ENCODE data around the gene TNS3.

TNS3 gene

DNA sequence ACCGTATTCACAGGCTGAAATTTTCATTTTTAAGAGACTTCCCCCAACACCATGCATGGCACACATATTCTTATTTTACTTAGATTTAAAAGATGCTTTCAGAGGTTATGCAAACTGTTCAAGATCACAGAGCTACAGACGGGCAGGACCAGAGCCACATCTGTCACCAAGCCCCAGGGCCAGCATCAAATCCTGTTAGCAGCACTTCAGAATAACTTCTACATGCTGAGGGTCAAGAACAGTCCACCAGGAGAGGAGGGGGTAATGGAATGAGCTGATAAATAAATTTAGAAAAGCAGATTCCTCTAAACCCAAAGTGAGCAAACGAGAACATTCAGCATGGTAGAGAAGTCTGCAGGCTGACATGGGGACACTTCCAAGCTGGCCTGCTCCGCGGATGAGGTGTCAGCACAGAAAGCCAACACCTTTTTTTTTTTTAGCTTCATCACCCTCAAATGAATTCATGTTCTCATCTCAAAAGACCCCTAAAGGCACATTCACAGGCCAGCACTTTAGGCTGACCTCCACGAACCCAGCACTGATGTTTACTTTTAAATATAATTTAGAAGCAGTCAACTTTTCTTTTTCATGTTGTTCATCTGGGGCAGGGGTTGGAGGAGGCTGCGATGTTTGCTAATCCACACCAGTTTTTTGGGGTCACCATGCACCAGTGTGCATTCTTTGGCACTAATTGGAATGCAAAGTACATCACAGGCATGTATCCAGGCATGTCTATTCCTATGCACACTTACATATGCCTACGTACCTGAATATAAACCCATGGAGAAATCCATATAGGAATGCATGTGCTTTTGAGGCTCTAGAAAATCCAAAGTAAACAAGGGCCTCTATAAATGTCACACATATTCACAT is 249.0 kb downstream of the TNS3 start:
- Histone ChIP-seq H3K36me3 (ENCODE audit: insufficient read depth, low read length) (no peaks in the 10 kb centered on the region), H3K27me3 (ENCODE audit: insufficient read depth, low read length) (no peaks in the 10 kb centered on the region), H3K4me1 (ENCODE audit: insufficient read depth, low read length) (peaks cover 38% of the 10 kb centered on the region), H2AFZ (ENCODE audit: low read depth, low read length) (no peak overlapping the region), H3K9me3 (ENCODE audit: low read length) (no peaks in the 10 kb centered on the region), H3K4me3 (ENCODE audit: low read length) (no peak overlapping the region)

DNA sequence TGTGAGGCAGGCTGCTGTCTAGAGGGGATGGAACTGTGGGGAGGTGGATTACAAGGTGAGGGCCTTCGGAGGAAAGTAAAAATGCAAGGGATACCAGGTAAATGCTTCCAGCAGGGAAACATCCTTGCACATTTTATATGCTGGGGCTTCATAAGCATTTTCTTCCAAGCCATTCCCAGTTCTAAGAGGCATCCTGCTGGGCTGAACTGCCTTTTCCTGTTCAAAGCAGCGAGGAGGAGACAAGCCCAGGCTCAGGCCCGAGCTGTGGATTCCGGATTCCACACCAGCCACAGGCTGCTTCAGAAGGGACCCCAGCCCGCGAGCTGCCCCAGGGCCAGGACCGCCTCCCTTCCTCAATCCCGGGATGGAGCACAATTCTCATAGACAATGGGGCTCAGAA is 249.7 kb downstream of the TNS3 start:
- no peak overlapping the region for H2AFZ ChIP-seq (ENCODE audit: low read depth, low read length)
- H3K4me3 ChIP-seq (ENCODE audit: low read length): no peak overlapping the region
- H3K4me1 ChIP-seq (ENCODE audit: insufficient read depth, low read length): peaks cover 45% of the 10 kb centered on the region
- no peaks in the 10 kb centered on the region for H3K9me3 ChIP-seq (ENCODE audit: low read length)
- no peaks in the 10 kb centered on the region for H3K27me3 ChIP-seq (ENCODE audit: insufficient read depth, low read length)
- no peaks in the 10 kb centered on the region for H3K36me3 ChIP-seq (ENCODE audit: insufficient read depth, low read length)

DNA sequence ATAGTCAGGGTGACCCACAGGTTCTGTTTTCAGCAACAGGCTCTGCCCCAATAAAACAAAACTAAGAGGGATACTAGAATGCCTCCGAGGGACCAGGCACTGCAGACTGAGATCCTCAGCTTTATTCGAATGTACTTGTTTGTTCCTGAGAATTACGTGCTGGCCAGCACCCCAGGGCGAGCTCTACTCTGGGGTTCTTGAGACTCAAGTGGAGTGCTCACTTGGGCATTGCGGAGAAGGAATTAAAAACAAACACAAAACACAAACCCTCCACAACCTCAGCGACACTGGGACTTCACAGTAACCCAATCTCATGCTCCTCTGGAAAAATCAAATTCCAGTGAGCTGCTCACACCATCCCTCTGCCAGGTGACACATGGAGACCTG is 250.7 kb downstream of the TNS3 start:
- Histone ChIP-seq H3K36me3 (ENCODE audit: insufficient read depth, low read length) (no peaks in the 10 kb centered on the region), H2AFZ (ENCODE audit: low read depth, low read length) (no peak overlapping the region), H3K27me3 (ENCODE audit: insufficient read depth, low read length) (no peaks in the 10 kb centered on the region), H3K9me3 (ENCODE audit: low read length) (no peaks in the 10 kb centered on the region), H3K4me3 (ENCODE audit: low read length) (no peak overlapping the region), H3K4me1 (ENCODE audit: insufficient read depth, low read length) (peaks cover 56% of the 10 kb centered on the region)

DNA sequence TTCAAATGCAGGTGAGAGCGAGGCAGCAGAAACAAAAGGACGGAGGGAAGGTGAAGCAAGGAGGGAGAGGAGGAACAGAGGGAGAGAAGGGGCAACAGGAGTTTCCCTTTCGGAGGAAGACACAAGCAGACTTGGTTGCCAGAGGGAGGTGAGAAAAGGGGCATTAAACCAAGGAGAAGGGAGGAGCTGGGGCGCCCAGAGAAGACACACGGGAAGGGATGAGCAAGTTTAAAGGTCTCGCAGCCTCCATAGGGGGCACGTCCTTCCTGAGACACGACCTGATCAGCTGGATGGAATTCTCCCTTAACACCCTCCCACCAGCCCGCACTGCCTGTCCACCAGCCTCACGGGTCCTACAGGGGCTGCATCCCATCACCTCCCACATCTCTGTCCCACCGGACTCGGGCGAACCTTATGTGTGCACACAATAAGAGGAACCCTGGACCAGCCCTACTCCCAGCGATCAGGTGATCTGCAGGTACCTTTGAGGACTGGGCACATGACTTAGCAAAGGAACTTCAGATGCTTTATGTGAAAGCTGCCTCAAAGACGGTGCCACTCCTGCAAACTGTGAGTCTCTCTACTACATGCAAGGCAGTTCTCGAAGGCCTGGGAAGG is 251.2 kb downstream of the TNS3 start:
- Histone ChIP-seq H3K27me3 (ENCODE audit: insufficient read depth, low read length) (no peaks in the 10 kb centered on the region), H3K4me3 (ENCODE audit: low read length) (no peak overlapping the region), H3K9me3 (ENCODE audit: low read length) (no peaks in the 10 kb centered on the region), H3K4me1 (ENCODE audit: insufficient read depth, low read length) (peaks cover 58% of the 10 kb centered on the region), H2AFZ (ENCODE audit: low read depth, low read length) (no peak overlapping the region), H3K36me3 (ENCODE audit: insufficient read depth, low read length) (no peaks in the 10 kb centered on the region)

DNA sequence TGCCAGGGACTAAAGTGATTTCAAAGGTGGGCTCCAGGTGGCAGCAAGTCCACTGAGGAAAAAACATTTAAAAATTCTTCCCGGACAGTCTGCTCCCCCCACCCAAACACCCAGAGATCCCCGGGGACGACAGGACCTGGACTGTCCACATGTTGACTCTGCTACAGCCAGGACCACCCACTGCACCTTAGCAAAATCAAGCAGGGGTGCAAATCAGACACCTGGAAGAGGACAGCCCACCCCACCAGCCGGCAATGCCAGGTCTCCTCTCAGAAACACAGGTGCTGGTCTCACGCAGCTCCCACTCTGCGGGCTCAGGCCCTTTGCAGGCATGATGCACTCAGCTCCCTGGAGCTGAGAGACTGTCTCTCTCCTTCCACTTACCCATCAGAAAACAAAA is 251.9 kb downstream of the TNS3 start:
- no peak overlapping the region for H3K4me3 ChIP-seq (ENCODE audit: low read length)
- no peaks in the 10 kb centered on the region for H3K9me3 ChIP-seq (ENCODE audit: low read length)
- H3K27me3 ChIP-seq (ENCODE audit: insufficient read depth, low read length): no peaks in the 10 kb centered on the region
- no peaks in the 10 kb centered on the region for H3K36me3 ChIP-seq (ENCODE audit: insufficient read depth, low read length)
- H3K4me1 ChIP-seq (ENCODE audit: insufficient read depth, low read length): peaks cover 58% of the 10 kb centered on the region
- no peak overlapping the region for H2AFZ ChIP-seq (ENCODE audit: low read depth, low read length)

DNA sequence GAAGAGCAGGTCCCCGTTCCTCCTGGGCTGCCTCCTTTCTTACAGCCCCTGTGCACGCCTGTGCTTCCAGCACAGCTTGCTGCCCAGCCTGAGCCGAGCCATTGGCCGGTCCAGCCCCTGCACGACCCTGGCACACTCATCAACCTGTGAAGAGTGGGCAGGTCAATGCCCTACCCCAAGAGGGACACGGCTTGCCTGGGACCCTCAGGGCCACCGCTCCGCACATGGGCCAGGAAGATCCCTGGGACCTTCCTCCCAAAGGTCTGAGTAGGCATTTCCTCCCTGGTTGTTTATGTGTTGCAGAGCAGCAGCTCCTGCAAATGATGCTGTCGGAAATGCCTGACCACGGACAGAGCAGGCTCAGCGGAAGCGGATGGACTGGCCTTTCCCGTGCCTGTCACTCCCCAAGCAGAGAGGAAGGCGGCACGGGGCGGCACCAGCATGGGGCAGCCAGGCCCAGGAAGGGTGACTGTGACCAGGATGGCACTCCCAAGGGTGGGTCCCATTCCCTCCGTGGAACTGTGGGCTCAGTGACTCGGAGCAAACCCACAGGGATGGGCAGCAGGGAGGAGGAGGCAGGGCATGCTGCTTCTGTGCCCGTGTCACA is 252.5 kb downstream of the TNS3 start:
- no peak overlapping the region for H3K4me3 ChIP-seq (ENCODE audit: low read length)
- peaks cover 58% of the 10 kb centered on the region for H3K4me1 ChIP-seq (ENCODE audit: insufficient read depth, low read length)
- H3K36me3 ChIP-seq (ENCODE audit: insufficient read depth, low read length): no peaks in the 10 kb centered on the region
- H2AFZ ChIP-seq (ENCODE audit: low read depth, low read length): no peak overlapping the region
- no peaks in the 10 kb centered on the region for H3K27me3 ChIP-seq (ENCODE audit: insufficient read depth, low read length)
- H3K9me3 ChIP-seq (ENCODE audit: low read length): no peaks in the 10 kb centered on the region

DNA sequence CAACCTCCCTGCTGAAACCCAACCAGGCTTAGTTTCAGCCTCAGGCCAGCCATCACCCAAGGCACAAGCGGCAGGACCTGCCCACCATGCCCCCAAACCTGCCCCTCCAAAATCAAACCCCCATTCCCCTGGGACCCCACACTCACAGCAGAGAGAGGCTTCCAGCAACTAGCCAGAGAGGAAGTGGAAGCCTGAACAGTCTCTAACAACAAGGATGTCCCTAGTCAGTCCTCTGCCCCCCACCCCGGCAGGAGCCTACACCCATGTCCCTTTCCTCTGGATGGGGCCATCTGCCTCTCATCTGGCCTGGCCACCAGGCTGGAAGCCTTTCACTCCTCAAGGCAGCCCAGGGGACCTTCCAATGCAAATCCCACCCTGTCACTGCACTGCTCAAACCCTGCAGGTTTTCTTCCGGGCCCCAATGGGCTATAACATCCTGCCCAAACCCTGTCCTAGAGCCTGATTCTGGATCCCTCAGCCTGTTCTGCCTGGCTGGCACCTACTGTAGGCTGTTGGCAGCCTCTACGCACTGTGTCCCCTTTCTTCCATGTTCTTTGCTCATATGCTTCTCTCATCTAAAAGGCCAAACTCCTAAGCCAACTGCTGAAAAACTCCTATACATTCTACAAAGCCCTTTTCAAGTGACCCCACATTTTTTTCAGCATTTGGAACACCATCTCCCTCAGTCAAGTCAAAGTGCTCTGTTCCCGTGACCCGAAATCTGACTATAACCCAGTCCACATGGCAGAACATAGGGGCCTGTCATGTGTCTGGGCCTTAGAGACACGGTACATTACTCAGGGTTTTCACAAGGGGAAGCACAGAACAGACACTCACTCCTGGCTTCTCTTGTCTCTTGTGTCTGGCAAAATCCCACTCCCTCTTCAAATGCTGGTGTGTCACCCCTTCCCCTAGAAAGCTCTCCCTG is 253.3 kb downstream of the TNS3 start:
- Histone ChIP-seq H3K4me1 (ENCODE audit: insufficient read depth, low read length) (peaks cover 51% of the 10 kb centered on the region), H3K4me3 (ENCODE audit: low read length) (peak overlapping the region; percentile 62), H3K36me3 (ENCODE audit: insufficient read depth, low read length) (no peaks in the 10 kb centered on the region), H3K27me3 (ENCODE audit: insufficient read depth, low read length) (no peaks in the 10 kb centered on the region), H2AFZ (ENCODE audit: low read depth, low read length) (peak overlapping the region; percentile 37), H3K9me3 (ENCODE audit: low read length) (no peaks in the 10 kb centered on the region)

DNA sequence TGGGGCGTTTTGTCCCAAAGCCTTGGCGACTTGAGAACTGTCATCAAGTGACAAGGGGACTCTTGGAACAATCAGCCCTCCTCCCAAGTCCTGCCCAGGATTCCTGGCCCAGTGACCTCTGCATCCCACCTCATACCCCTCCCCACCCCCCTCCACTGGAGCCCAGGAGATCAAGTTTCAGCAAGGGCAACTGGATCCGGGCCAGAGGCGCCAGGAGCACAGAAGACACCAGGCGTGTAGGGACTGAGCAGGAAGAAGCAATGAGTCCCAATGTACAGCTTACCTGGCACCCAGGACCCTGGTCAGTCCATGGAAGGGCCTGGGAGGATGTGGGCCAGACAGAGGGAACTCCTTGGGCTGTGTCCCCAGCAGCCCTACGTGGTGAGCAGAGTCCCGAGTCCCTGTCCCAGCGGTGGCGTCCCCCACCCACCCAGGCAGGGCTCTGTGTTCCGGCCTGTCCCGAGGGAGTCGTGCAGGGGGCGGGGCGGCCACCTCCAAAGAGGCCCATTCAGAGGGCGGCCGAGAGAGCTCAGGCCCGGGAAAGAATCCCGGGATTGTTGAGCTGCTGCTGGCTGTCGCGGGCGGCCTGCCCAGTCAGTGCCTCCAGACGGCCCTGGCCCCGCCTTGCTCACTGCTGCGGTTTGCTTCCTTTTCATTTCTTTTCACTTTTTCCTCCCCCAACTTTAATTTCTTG is 254.1 kb downstream of the TNS3 start:
- no peaks in the 10 kb centered on the region for H3K9me3 ChIP-seq (ENCODE audit: low read length)
- peak overlapping the region; percentile 62 for H3K4me3 ChIP-seq (ENCODE audit: low read length)
- H3K4me1 ChIP-seq (ENCODE audit: insufficient read depth, low read length): peaks cover 43% of the 10 kb centered on the region
- H2AFZ ChIP-seq (ENCODE audit: low read depth, low read length): peak overlapping the region; percentile 37
- H3K36me3 ChIP-seq (ENCODE audit: insufficient read depth, low read length): peaks cover under 1% of the 10 kb centered on the region
- H3K27me3 ChIP-seq (ENCODE audit: insufficient read depth, low read length): no peaks in the 10 kb centered on the region

DNA sequence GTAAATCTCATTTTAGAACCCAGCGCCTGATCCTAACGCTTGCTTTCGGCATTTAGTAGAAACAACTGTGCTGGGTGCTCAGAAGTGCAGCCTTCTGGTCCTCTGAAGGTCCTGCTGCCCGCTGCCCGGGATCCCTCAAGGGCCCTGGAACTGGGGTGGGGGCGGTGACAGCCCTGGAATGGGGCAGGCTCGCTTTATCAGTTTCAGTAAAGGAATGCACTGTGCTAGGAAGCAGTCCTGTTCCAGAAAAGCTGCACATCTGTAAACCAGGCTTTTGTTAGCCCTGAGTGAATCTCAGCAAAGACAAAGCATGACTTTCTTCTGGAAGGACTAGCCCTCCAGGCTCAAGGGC is 254.6 kb downstream of the TNS3 start:
- Histone ChIP-seq H3K4me1 (ENCODE audit: insufficient read depth, low read length) (peaks cover 37% of the 10 kb centered on the region), H3K9me3 (ENCODE audit: low read length) (peaks cover 2% of the 10 kb centered on the region), H3K27me3 (ENCODE audit: insufficient read depth, low read length) (no peaks in the 10 kb centered on the region), H3K4me3 (ENCODE audit: low read length) (peak overlapping the region; percentile 62), H3K36me3 (ENCODE audit: insufficient read depth, low read length) (peaks cover 2% of the 10 kb centered on the region), H2AFZ (ENCODE audit: low read depth, low read length) (peak overlapping the region; percentile 37)

DNA sequence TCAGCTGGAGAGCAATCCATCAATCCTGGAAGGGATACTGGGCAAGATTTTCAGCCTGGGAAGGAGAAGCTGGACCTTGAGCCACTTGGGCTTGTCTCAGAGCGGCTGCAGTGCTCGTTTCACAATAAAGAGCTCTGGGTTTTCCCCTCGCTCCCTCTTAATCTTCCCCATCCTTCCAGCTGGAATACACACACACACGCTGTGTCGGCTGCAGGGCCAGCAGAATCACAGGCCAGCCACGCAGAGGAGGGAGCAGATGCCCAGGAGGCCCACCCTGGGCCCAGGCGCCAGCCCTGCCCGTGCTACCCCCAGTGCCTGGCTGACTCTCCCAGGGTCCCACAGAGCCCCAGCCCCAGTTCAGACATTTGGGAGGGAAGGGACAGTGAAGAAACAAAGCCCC is 255.1 kb downstream of the TNS3 start:
- no peaks in the 10 kb centered on the region for H3K27me3 ChIP-seq (ENCODE audit: insufficient read depth, low read length)
- peak overlapping the region; percentile 37 for H2AFZ ChIP-seq (ENCODE audit: low read depth, low read length)
- H3K36me3 ChIP-seq (ENCODE audit: insufficient read depth, low read length): peaks cover 2% of the 10 kb centered on the region
- peak overlapping the region; percentile 62 for H3K4me3 ChIP-seq (ENCODE audit: low read length)
- H3K9me3 ChIP-seq (ENCODE audit: low read length): peaks cover 2% of the 10 kb centered on the region
- peaks cover 32% of the 10 kb centered on the region for H3K4me1 ChIP-seq (ENCODE audit: insufficient read depth, low read length)

DNA sequence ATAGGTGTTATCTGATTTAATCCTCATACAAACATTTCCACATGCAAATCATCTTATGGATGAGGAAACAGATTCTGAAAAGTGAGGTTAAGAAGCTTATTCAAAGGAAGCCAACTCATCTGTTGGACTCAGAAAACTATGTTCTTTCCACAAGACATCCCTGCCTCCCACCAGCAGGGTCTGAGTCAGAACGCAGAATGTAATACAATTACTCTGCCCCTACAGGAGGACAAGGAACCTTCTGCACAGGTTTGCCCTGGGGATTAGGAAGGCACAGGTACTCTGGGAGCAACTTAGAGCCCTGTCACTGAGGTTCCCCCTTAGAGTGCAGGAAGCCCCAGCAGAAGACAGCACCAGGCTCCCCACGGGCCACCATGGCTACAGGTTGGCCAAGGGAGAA is 255.7 kb downstream of the TNS3 start:
- peaks cover 2% of the 10 kb centered on the region for H3K36me3 ChIP-seq (ENCODE audit: insufficient read depth, low read length)
- peaks cover 2% of the 10 kb centered on the region for H3K9me3 ChIP-seq (ENCODE audit: low read length)
- no peak overlapping the region for H2AFZ ChIP-seq (ENCODE audit: low read depth, low read length)
- peaks cover 31% of the 10 kb centered on the region for H3K4me1 ChIP-seq (ENCODE audit: insufficient read depth, low read length)
- no peaks in the 10 kb centered on the region for H3K27me3 ChIP-seq (ENCODE audit: insufficient read depth, low read length)
- no peak overlapping the region for H3K4me3 ChIP-seq (ENCODE audit: low read length)

DNA sequence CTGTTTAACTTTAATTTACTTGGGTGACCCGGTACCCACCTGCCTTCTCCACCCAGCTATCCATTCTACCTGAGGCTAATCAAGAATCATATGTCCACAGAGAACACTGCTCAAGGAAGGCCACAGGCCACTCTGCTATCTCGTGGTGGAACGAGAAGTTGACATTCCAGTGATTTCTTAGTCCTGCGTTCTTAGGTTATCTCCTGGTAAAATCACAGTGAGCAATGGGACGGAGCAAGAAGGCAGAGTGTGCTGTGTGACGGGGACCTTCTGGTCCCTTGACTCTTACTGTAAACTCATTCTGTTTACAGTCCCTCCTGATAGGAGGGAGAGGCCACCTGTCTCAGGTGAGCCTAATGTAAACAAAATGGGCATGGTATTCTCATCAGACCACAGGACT is 256.6 kb downstream of the TNS3 start:
- peaks cover 5% of the 10 kb centered on the region for H3K36me3 ChIP-seq (ENCODE audit: insufficient read depth, low read length)
- no peak overlapping the region for H2AFZ ChIP-seq (ENCODE audit: low read depth, low read length)
- H3K4me1 ChIP-seq (ENCODE audit: insufficient read depth, low read length): peaks cover 31% of the 10 kb centered on the region
- H3K4me3 ChIP-seq (ENCODE audit: low read length): no peak overlapping the region
- H3K27me3 ChIP-seq (ENCODE audit: insufficient read depth, low read length): no peaks in the 10 kb centered on the region
- peaks cover 8% of the 10 kb centered on the region for H3K9me3 ChIP-seq (ENCODE audit: low read length)
